Measurements from ENCODE around the gene NUDT8. TPM values are rescaled to one million over a fixed set of nuclear protein-coding genes. Genes with fewer than 3 reads are reported as not detected.
"Not testable (repeated sequence)": the region's sequence is repeated elsewhere in the genome, so short reads cannot be mapped to it uniquely, and the experiment has no call there.

Gene NUDT8
- total RNA-seq, 2 experiments from 2014 or later, result 28.3 to 28.9 TPM

DNA sequence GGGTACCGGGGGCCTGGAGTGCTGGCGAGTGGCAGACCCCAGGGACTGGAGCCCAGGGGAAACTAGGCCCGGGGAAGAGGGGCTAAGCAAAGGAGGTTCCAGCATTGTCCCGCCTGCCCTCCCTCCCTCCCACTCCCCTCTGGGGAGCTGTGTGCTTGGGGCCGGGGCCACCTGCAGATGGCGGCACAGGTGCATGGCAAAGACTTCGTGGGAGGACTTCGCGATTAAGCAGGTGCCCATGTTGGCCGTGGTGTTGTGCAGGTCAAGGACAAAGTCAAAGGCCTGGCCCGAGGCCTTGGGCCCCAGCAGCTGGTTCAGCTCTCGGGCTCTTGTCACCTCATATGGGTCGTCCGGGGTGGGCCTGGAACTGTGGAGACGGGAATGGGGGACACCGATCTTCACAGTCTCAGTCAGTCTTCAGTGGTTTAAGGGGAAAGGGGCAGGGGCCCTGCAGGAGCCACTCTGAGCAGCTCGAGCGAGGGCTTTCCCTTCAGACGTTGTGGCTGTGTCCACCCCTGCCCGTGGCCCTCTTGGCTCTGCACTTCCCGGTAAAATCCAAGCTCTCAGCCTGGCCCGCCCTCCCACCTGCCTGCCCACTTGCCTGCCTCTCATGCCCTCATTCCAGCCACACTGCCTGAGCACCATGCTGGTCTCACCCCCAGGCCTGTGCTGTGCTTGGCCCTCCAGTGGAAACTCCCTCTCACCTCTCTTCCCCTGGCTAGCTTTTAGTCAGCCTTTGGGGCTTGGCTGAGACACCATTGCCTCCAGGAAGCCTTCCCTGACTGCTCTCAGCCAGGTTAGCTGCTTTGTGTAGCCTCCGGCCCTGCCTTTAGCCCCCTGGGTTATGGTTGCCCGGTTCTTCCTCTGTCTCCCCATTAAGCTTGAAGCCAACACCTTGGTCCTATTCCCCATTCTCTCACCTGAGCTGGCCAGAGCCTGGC lies 16.1 kb upstream of the NUDT8 start:
- ChIA-PET CTCF (interaction anchor here (1.2 to 3.5 kb wide), 4 partner anchors 13 to 74 kb away, joined by 3 to 21 read pairs (median 4); no protein-coding TSS in a partner anchor), POLR2A (interaction anchor here (2.1 kb wide), 1 partner anchor 16 kb away, joined by 5 read pairs; the partner anchor contains the start of gene NUDT8)

DNA sequence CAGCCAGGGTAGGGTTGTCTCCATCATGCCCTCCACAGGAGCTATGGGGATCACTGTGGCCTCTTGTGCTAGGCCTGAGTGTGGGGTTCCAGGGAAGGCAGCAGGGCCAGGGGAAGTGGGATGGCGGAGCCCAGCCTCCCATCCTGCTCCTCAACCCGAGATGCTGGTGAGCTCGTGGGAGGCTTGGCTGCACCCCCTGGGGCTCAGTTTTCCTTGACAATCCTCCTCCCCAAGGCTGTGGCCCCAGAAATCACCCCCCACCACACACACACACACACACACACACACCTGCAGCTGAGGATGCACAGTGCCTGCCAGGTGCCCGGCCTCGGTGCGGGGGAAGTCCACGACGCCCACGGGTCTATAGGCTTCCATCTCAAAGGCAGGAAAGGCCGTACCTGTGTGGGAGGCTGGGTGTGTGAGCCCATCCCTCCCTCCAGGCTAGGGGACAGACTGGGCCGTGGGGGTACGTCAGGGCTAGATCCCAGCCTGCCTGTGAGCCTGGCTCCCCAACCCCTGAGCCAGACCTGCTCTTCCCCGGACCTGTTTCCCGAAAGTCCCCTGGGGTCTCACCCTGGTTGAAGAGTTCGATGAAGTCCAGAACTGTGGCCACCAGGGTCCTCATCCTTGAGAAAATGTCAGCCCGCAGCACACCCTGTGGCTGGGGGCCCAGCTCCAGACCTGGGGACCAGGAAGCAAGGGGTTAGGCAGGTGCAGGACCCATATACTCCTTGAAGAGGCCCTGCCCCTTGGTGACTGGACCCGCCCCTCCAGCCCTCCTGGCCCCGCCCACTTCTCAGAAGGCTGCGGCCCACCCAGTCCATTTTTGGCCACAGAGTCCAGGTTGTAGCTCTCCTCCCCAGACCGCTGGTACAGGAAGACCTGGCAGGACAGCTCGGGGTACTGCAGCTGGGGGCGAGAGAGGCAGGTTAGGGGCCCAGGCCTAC lies 15.0 kb upstream of the NUDT8 start:
- CTCF ChIA-PET, result interaction anchor here (1.2 to 3.5 kb wide), 3 partner anchors 13 to 73 kb away, joined by 3 to 21 read pairs (median 6); no protein-coding TSS in a partner anchor

DNA sequence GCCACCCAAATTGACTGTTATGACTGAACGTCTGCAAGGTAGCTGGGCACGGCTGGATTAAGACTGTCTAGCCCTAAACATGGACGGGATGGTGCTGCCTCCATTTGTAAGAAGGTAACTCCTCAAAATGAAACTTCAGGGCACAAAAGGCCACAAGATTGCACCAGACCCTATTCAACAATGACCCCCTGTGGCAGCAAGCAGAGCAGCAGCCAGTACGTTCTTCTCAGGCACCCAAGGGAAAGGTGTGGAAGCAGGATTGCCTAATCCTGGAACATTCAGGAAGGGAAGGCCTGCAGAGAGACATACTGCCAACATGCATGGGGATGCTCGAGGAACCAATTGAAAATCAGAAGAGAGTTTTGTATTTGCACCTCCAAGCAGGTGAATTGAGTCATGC lies 14.3 kb upstream of the NUDT8 start:
- ChIA-PET CTCF (interaction anchor here (3.5 kb wide), 1 partner anchor 15 kb away, joined by 21 read pairs; no protein-coding TSS in a partner anchor), POLR2A (no interaction called here)

More for the DNA sequence above, 15.0 kb upstream of the NUDT8 start:
- POLR2A ChIA-PET, result interaction anchor here (2.1 kb wide), 1 partner anchor 15 kb away, joined by 5 read pairs; the partner anchor contains the start of gene NUDT8

DNA sequence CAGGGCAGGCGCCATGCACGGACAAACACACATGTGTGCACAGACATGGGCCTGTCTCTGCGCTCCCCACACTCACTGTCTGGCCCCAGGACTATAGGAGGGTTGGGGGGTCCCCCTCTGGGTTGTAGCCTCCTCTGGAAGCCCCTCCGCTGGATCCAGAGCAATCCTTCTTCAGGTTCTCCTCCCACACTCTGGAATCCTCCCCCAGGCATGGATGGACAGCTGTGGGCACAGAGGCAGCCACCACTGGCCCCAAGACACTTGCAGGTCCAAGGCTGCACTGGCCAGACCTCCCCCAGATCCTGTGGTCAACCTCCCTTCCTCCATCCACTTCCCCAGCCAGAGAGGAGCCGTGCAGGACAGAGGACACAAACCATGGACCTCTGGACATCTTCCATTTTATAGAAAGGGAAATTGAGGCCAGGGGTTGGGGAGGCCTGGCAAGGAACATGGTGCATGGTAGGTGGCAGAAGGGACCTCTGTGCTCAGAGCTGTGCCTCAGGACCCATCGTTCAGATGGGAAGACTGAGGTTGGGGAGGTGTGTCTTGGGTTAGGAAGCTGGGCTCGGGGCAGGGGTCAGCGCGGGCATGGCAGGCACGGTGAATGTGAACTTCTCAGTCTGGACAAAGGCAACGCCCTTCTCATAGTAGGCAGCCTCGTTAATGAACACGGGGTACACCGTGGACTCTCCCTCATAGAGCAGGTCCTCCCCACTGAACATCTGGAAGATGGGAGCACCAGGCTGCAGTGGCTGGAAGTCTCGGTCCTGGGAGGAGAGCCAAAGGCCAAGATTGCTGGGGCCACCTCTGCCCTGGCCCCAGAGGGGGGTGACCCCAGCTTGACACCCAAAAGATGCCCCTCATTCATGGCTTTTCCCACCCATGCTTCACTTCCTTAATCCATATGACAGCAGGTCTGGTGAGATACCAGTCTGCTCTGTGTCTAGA lies 12.7 kb upstream of the NUDT8 start:
- ChIA-PET CTCF (interaction anchor here (0.9 kb wide), 1 partner anchor 13 kb away, joined by 4 read pairs; the partner anchor contains the start of gene NUDT8), POLR2A (interaction anchor here (0.6 kb wide), 1 partner anchor 1023 kb away, joined by 4 read pairs; no protein-coding TSS in a partner anchor)

DNA sequence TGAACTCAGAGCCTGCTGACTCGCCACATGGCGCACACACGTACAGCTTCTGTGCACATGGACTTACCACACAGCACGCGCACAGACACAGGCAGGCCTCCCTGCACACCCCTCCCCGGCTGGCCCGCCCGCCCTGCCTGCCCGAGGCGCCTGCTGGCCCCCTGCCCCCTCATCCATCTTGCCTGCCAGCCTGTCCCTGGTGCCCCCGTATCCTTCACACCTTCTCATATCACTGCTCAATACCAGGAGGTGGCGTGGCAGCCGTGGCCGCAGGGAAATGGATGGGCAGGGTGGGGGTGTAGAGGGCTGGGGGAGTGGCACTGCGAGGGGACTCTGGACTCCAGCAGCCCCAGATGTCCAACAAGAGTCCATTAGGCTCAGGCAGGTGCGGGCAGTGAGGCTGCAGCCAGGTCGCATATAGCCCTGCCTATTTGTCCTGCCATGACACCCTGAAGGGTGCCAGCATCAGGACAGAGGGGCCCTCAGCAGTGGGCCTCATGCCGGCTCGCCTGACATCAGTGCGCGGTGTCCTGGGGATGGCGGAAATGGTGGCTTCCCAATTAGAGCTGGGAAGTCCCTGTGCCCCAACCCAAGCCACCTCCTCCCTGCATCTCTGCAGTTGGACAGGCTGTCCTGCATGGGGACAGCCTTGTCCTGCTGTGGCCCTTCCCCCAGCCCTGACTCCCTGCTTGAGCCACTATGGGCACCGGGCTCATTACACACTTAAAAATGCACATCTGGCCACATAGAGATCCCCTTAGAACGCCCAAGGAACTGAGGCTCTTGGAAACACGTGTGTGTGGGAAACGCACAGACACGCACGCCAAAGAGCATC lies 11.8 kb upstream of the NUDT8 start:
- ChIA-PET CTCF (no interaction called here), POLR2A (no interaction called here)

DNA sequence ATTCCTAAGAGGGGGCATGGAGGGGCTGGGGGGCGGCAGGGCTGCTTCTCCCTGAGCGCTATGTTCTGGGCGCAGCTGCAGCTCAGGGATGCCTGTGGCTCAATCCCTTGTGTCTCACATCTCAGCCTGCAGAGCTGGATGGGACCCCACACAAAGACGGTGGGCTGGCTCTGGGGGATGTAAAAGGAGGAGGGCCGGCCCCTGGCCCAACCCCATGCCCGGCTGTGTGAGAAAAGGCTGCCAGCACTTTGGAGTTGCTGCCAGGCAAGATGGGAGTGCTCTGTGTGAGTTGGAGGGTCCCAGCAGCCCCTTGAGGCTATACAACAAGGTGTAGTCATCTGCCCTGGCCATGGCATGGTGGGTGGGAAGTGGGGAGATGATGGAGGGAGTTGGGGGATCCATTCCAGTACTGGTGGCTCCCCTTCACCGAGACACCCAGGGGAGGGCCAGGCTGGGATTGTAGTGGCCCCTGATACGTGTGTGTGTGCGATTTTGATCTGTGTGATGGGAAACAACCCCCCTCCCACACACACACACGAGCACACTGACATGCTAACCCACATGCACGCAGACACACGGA lies 11.1 kb upstream of the NUDT8 start:
- CTCF ChIA-PET, result interaction anchor here (1.1 kb wide), 1 partner anchor 15 kb away, joined by 3 read pairs; no protein-coding TSS in a partner anchor

DNA sequence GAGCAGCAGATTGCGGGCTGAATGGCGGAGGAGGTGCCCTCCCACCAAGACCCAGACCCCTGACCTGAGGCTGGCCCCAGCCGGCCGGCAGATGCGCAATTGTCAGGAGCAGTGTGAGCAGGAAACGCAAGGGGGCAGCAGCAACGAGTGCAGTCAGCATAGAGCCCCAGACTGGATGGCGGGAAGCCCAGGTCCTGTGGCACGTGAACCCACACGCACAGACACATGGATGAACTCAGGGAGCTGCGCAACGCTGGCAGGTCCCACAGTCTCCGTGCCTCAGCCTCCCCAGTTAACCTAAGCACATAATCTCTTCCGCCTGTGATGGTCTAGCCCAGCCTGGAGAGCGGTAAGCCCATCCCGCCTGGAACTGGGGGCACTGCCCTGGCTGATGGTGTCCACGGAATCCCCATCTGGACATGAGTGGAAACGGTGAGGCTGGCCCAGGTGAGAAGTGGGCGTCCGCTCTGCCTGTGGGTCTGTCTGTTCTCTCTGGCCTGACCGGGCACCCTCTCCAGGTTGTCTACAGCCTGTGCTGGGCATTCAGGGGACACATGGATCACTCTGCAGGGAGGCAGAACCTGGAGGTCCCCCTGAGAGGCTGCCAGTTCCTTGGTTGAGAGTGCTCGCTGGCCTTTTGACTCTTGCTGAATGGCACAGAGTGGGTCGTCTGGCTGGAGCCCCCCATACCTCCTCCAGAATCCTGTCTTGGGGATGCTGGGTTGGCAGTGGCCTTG lies 10.5 kb upstream of the NUDT8 start:
- POLR2A ChIA-PET, result no interaction called here

More for the DNA sequence above, 11.1 kb upstream of the NUDT8 start:
- POLR2A ChIA-PET, result no interaction called here

DNA sequence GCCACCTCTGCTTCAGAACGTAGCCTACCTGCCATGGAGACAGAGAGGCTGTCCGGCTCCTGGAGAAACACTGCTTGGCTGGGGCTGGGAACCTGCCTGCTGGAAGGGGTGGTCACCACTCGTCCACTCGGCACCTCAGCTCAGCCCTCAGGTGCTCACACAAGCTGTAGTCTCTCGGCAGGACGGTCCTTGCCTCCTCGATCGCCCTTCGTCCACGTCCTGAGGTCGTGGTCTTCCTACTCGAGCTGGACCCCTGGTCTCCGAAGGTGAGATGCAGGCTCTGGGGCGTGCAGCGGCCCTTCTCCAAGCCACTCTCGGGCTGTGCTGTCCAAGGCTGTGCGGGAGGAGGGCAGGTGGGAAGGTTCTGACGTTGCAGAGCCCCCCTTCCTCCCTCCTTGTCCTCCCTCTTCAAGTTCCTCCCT lies 9.7 kb upstream of the NUDT8 start, which contains the start of gene TBX10:
TBX10 (minus strand) TSS at position 326 of the 422 bp plus-strand sequence; CDS start at position 35, 291 bp downstream.
- POLR2A ChIA-PET, result no interaction called here

More for the DNA sequence above, 10.5 kb upstream of the NUDT8 start:
- CTCF ChIA-PET, result interaction anchor here (1.1 to 3.6 kb wide), 2 partner anchors 15 to 19 kb away, joined by 3 to 11 read pairs; no protein-coding TSS in a partner anchor

DNA sequence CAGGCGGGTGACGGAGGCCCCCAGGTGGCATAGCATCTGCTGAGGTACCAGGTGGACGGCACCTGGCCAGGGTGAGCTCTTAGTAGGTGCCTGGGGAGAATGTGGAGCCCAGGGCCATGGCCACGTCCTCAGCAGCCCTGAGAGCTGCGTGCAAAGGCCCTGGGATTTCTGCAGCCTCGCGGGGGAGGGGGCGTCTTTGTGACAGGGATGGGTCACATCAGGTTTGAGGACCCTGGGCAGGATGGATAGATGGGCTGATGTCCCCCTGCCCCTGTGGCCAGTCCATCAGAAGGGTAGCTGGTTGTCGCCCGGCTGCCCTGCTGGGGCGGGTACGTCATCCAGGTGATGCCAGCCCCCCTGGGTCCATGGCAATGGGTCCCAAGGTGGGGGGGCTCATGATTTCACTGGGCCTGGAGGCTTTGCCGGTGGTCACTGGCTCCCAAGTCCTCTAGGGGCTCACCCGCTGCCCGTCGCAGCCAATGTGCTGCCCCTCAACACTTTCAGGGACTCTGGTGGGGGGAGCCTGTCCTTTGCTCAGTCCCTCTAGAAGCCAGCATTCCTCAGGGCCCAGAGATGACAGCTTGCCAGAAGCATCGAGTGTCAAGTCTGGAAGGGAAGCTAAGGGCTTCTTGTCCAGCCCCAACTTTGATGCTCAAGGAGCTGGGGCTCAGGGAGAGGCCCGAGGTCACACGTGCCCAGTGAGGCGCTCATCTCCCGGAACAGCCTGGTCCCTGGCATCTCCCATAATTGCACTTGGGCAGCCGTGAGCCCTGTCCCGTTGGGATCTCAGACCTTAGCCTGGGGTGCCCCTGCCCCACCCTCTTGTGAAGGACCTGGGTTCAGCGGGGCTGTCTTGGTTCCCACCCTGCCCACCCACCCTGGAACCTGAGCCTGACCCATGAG lies 9.0 kb upstream of the NUDT8 start:
- POLR2A ChIA-PET, result no interaction called here

More for the DNA sequence above, 9.7 kb upstream of the NUDT8 start, which contains the start of gene TBX10:
- CTCF ChIA-PET, result interaction anchor here (3.6 kb wide), 1 partner anchor 19 kb away, joined by 11 read pairs; no protein-coding TSS in a partner anchor

DNA sequence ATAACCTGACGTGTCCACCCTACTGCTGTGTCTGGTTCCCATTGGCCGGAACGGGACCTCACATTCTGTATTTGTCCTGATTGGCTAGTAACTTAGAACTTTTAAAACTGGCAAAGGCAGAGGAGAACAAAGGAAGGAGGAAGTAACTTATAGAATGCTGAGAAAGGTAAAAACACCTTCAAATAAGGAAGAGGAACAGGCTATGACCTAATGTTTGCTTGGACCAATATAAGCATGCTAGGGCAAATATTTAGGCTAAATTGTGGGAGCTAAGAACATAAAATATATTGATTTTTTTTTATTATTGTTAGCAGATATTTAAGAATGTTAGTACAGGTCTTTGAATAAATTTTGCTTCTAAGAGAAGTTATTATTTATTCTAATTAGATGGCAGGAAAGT lies 7.7 kb upstream of the NUDT8 start:
- POLR2A ChIA-PET, result not testable (repeated sequence)
- CTCF ChIA-PET, result interaction anchor here (3.6 kb wide), 1 partner anchor 21 kb away, joined by 11 read pairs; no protein-coding TSS in a partner anchor

More for the DNA sequence above, 9.0 kb upstream of the NUDT8 start:
- CTCF ChIA-PET, result interaction anchor here (1.2 to 3.6 kb wide), 2 partner anchors 10 to 20 kb away, joined by 4 to 11 read pairs; no protein-coding TSS in a partner anchor

DNA sequence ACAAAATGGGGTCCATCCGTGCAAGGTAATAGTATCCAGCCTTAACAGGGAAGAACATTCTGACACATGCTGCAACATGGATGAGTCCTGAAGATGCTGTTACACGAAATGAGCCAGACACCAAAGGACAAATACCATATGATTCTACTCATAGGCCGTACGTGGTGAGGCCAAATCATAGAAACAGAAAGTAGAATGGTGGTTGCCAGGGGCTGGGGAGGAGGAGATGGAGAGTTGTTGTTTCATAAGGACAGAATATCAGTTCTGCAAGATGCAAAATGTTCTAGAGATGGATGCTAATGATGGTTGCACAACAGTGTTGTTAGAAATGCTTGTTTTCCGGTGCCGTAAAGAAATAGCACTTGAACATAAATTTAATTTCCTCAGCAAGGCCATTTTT lies 7.2 kb upstream of the NUDT8 start:
- CTCF ChIA-PET, result interaction anchor here (0.8 to 3.6 kb wide), 2 partner anchors 22 to 31 kb away, joined by 3 to 11 read pairs; no protein-coding TSS in a partner anchor
- POLR2A ChIA-PET, result no interaction called here

DNA sequence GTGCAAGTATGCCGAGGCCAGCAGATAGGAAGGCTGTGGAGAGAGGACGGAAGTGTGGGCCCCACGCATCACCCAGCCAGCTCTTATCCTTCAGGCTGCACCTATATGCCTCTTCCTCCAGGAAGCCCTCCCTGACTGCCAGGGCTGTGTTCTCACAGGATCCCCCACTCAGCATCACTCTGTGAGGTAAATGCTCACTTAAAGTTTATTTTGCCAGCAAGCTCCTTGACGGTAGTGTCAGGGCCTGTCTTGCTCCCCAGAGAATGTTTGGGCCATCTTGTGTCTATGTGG lies 5.4 kb upstream of the NUDT8 start:
- CTCF ChIA-PET, result interaction anchor here (1.2 to 2.1 kb wide), 3 partner anchors 13 to 79 kb away, joined by 3 to 7 read pairs (median 4); no protein-coding TSS in a partner anchor
- POLR2A ChIA-PET, result interaction anchor here (0.6 to 1.1 kb wide), 2 partner anchors 16 to 191 kb away, joined by 5 to 10 read pairs; partner anchors contain the start of gene ACY3

DNA sequence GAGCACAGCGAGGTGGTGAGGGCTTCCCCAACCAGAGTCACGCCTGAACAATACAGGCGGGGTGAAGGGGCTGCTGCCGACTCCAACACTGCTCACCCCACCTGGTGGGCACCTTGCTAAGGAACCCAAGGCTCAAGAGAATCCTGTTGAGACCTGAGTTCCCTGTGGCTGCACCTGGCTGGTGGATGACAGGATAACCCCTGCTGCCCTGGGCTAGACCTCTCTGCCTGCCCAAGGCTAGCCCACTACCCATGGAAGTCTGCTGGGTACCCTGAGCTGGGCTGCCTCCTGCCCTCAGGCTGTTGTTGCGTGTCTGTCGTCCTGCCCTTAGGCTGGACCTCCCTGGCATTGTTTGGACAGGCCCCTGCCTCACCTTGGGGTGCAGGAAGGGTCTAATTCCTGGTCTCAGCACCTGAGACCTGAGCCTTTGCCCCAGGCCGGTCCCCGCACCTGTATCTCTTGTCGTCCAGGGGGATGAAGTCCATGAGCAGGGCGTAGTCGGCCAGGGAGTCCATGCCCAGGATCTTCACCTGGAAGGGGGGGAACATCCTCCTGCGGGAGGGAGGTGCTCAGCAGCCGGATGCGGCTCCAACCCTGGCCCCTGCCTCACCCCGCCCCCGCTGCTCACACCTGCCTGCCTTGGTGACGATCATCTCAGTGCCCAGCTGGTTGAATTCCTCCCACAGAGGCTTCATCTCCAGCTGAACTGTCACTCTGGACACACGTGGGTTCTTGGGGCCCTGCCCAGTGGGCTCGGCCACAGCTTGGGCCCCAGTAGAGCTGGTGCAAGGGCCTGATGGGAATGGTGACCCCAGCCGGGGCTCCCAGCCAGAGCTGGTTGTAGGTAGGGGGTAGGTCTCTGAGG lies 4.9 kb upstream of the NUDT8 start:
- CTCF ChIA-PET, result interaction anchor here (1.2 to 2.1 kb wide), 3 partner anchors 14 to 79 kb away, joined by 3 to 7 read pairs (median 4); no protein-coding TSS in a partner anchor
- POLR2A ChIA-PET, result interaction anchor here (0.6 to 1.1 kb wide), 2 partner anchors 16 to 190 kb away, joined by 5 to 10 read pairs; partner anchors contain the start of gene ACY3
